ENCODE results near the gene PLA2G5. TPM values are rescaled to one million over a fixed set of nuclear protein-coding genes. Genes with fewer than 3 reads are reported as not detected.

PLA2G5 gene
- total RNA-seq, 1 experiment from 2014 or later = not detected

GRCh38 chr1:20083178-20083944 lies 13.4 kb downstream of the PLA2G5 start:
- no peak for DNase-seq (ENCODE audit: low spot score)
- in situ Hi-C loops (cut with HindIII; ENCODE audit: low sequenced_read_pairs) = no loop called here

GRCh38 chr1:20086800-20087199 lies 16.8 kb downstream of the PLA2G5 start:
- in situ Hi-C loops (cut with HindIII; ENCODE audit: low sequenced_read_pairs) = no loop called here
- no peak for DNase-seq (ENCODE audit: low spot score)

- DNase-seq (ENCODE audit: low spot score) = no peak
- in situ Hi-C loops (cut with HindIII; ENCODE audit: low sequenced_read_pairs) = no loop called here
These were observed 17.7 kb downstream of the PLA2G5 start for GRCh38 chr1:20087668-20088067.

GRCh38 chr1:20089328-20090077 lies 19.5 kb downstream of the PLA2G5 start:
- no peak for DNase-seq (ENCODE audit: low spot score)
- in situ Hi-C loops (cut with HindIII; ENCODE audit: low sequenced_read_pairs) = no loop called here

GRCh38 chr1:20090119-20090518 lies 20.1 kb downstream of the PLA2G5 start:
- in situ Hi-C loops (cut with HindIII; ENCODE audit: low sequenced_read_pairs) = no loop called here
- no peak for DNase-seq (ENCODE audit: low spot score)

GRCh38 chr1:20090641-20091040 lies 20.6 kb downstream of the PLA2G5 start:
- in situ Hi-C loops (cut with HindIII; ENCODE audit: low sequenced_read_pairs) = no loop called here

GRCh38 chr1:20093303-20093702 lies 23.3 kb downstream of the PLA2G5 start:
- in situ Hi-C loops (cut with HindIII; ENCODE audit: low sequenced_read_pairs) = no loop called here
- no peak for DNase-seq (ENCODE audit: low spot score)

More at GRCh38 chr1:20090641-20091040, 20.6 kb downstream of the PLA2G5 start:
- no peak for DNase-seq (ENCODE audit: low spot score)

GRCh38 chr1:20093940-20094391 lies 24.0 kb downstream of the PLA2G5 start:
- no peak for DNase-seq (ENCODE audit: low spot score)
- in situ Hi-C loops (cut with HindIII; ENCODE audit: low sequenced_read_pairs) = no loop called here

- in situ Hi-C loops (cut with HindIII; ENCODE audit: low sequenced_read_pairs) = no loop called here
- DNase-seq (ENCODE audit: low spot score) = no peak
These were observed 25.8 kb downstream of the PLA2G5 start for GRCh38 chr1:20095564-20096434.

- no peak for DNase-seq (ENCODE audit: low spot score)
- in situ Hi-C loops (cut with HindIII; ENCODE audit: low sequenced_read_pairs) = no loop called here
These were observed 26.9 kb downstream of the PLA2G5 start for GRCh38 chr1:20096840-20097447.

- in situ Hi-C loops (cut with HindIII; ENCODE audit: low sequenced_read_pairs) = no loop called here
- DNase-seq (ENCODE audit: low spot score) = no peak
These were observed 29.5 kb downstream of the PLA2G5 start for GRCh38 chr1:20099533-20099932.

- peak; percentile 58 for DNase-seq (ENCODE audit: low spot score)
- in situ Hi-C loops (cut with HindIII; ENCODE audit: low sequenced_read_pairs) = no loop called here
These were observed 30.8 kb downstream of the PLA2G5 start for GRCh38 chr1:20100632-20101355.

- DNase-seq (ENCODE audit: low spot score) = no peak
- in situ Hi-C loops (cut with HindIII; ENCODE audit: low sequenced_read_pairs) = no loop called here
These were observed 32.9 kb downstream of the PLA2G5 start for GRCh38 chr1:20102875-20103274.

- no peak for DNase-seq (ENCODE audit: low spot score)
These were observed 35.9 kb downstream of the PLA2G5 start for GRCh38 chr1:20105856-20106255.

GRCh38 chr1:20107351-20107750 lies 37.4 kb downstream of the PLA2G5 start:
- no peak for DNase-seq (ENCODE audit: low spot score)
- in situ Hi-C loops (cut with HindIII; ENCODE audit: low sequenced_read_pairs) = no loop called here

More at GRCh38 chr1:20105856-20106255, 35.9 kb downstream of the PLA2G5 start:
- in situ Hi-C loops (cut with HindIII; ENCODE audit: low sequenced_read_pairs) = no loop called here

GRCh38 chr1:20107796-20108195 lies 37.8 kb downstream of the PLA2G5 start:
- in situ Hi-C loops (cut with HindIII; ENCODE audit: low sequenced_read_pairs) = no loop called here
- DNase-seq (ENCODE audit: low spot score) = no peak

- DNase-seq (ENCODE audit: low spot score) = no peak
- in situ Hi-C loops (cut with HindIII; ENCODE audit: low sequenced_read_pairs) = no loop called here
These were observed 38.6 kb downstream of the PLA2G5 start for GRCh38 chr1:20108366-20109123.
